COLO668 (cell line): ENCODE results near the gene SLC37A2.
"Not testable (repeated sequence)": the region's sequence is repeated elsewhere in the genome, so short reads cannot be mapped to it uniquely, and the experiment has no call there.

ENCODE experiments used
- DNase-seq: peaks from one replicate; lab custom pipeline; 2025; ENCODE audit not compliant: unreplicated experiment; lab: John Stamatoyannopoulos, UW

Gene SLC37A2

GRCh38 chr11:125083312-125084056 is 20.4 kb downstream of the SLC37A2 start:
- no peak for DNase-seq

- DNase-seq: no peak
Observed at GRCh38 chr11:125084057-125084416, 20.9 kb downstream of the SLC37A2 start.

- no peak for DNase-seq
Observed at GRCh38 chr11:125084761-125085231, 21.7 kb downstream of the SLC37A2 start.

- no peak for DNase-seq
Observed at GRCh38 chr11:125085301-125086081, 22.4 kb downstream of the SLC37A2 start.

GRCh38 chr11:125086633-125087296 is 23.7 kb downstream of the SLC37A2 start:
- no peak for DNase-seq

- no peak for DNase-seq
Observed at GRCh38 chr11:125088123-125088522, 25.0 kb downstream of the SLC37A2 start.

GRCh38 chr11:125088576-125089455 is 25.7 kb downstream of the SLC37A2 start:
- DNase-seq: no peak

- DNase-seq: not testable (repeated sequence)
Observed at GRCh38 chr11:125089481-125089880, 26.4 kb downstream of the SLC37A2 start.

- not testable (repeated sequence) for DNase-seq
Observed at GRCh38 chr11:125090151-125090550, 27.0 kb downstream of the SLC37A2 start.

- DNase-seq: no peak
Observed at GRCh38 chr11:125090816-125091215, 27.7 kb downstream of the SLC37A2 start.

- peak; percentile 3 for DNase-seq
Observed at GRCh38 chr11:125091247-125091876, 28.3 kb downstream of the SLC37A2 start.

GRCh38 chr11:125091877-125092664 is 29.0 kb downstream of the SLC37A2 start:
- no peak for DNase-seq

GRCh38 chr11:125092669-125093068 is 29.6 kb downstream of the SLC37A2 start:
- no peak for DNase-seq

- no peak for DNase-seq
Observed at GRCh38 chr11:125093502-125093901, 30.4 kb downstream of the SLC37A2 start.

- no peak for DNase-seq
Observed at GRCh38 chr11:125094731-125095130, 31.6 kb downstream of the SLC37A2 start.

- DNase-seq: no peak
Observed at GRCh38 chr11:125100136-125100535, 37.0 kb downstream of the SLC37A2 start.

- DNase-seq: no peak
Observed at GRCh38 chr11:125101596-125101995, 38.5 kb downstream of the SLC37A2 start.

GRCh38 chr11:125102025-125102424 is 38.9 kb downstream of the SLC37A2 start:
- no peak for DNase-seq

GRCh38 chr11:125102510-125102909 is 39.4 kb downstream of the SLC37A2 start:
- DNase-seq: no peak
